GM19025 (cell line): ENCODE results near the gene TCF7.

ENCODE experiments used
- ATAC-seq: cut with Tn5 transposase; IDR thresholded peaks from one replicate; pipeline ENCODE4 v1.9.1; 2021; ENCODE audit warnings: mild to moderate bottlenecking, low read depth, moderate library complexity; ENCODE audit not compliant: unreplicated experiment

TCF7 gene

DNA sequence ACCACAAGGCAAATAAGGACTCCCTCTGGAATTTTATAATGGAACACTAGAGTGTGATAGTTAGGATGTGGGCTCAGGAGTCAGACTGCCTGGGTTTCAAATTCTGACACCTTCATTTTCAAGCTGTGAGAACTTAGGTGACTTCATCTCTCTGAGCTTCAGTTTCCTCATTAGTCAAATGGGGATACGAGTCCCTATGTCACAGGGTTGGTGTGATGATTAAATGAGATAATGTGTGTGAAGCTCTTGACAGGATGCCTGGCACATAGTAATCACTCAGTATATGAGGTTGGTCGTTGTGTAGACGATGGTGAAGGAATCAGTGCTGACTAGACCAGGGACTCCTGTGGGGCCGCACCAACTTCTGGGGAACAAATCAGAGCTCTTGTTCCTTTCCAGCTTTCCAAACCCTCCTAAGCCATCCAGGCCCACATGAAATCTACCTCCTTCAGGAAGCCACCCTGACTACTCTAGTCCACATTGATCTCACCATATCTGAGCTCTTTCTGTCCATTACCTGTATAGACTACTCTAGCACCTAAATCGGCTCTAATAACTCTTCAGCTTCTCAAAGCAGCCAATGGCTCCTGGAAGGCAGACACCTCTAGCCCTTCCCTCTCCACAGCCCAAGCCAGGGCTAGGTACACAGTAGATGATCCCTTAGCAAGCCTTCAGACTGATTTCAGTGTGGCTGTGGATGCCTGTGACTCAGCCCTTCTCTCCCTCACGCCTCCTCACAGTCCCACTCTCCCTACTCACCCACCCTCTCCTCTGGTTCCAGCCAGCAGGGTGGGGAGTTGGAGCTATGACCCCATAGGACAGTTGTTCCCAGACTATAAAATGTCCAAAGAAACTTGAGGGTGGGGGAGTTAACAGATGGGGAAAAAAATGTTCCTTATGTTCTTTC is 2.5 kb upstream of the TCF7 start:
- no peak for ATAC-seq

DNA sequence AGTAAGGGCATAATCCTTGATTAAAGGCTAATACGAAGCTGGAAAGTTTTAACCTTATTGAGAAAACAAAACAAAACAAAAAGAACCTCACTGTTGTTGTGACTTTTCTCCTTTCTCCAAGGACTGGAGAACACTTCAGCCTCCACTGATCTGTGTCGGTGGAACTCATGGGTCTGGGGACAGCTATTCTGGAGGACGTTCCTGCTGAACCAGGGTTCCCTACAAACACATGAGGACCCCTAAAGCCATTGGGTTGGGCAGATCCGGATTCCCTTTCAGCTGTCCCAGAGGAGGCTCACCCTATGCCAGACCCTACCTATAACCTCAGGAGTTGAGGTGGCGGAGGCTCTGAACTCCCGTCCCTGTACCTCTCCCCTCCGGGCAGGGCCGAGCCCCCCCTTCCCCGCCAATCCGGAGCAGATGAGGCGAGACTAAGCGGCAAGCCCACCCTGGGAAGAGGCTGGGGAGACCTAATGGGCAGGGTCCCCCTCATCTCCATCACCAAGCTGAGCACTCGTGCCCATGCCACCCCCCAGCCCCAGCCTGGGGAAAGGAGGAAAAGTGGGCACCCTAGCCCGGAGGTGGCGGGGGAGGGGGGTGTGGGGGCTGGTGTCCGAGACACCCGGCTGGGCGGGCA is 1.6 kb upstream of the TCF7 start:
- ATAC-seq = no peak

GRCh38 chr5:134113363-134113889 is 1.1 kb upstream of the TCF7 start:
- no peak for ATAC-seq

- peak; percentile 9 for ATAC-seq
These were observed 665 bp downstream of the TCF7 start for GRCh38 chr5:134114886-134115805.

DNA sequence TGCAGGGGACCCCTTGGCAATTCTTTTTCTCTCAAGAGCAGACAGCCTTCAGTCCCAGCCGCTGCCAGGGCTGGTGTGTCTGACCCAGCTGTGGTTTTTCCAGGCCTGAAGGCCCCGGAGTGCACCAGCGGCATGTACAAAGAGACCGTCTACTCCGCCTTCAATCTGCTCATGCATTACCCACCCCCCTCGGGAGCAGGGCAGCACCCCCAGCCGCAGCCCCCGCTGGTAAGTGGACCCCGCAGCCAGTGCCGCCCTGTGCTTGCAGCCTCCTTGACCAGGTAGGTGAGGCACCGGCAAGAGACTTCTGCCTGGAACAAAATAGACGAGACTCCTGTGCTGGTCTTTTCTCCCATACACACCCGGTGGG is 1.3 kb downstream of the TCF7 start:
- ATAC-seq = no peak

- no peak for ATAC-seq
These were observed 1.8 kb downstream of the TCF7 start for GRCh38 chr5:134116286-134116685.

DNA sequence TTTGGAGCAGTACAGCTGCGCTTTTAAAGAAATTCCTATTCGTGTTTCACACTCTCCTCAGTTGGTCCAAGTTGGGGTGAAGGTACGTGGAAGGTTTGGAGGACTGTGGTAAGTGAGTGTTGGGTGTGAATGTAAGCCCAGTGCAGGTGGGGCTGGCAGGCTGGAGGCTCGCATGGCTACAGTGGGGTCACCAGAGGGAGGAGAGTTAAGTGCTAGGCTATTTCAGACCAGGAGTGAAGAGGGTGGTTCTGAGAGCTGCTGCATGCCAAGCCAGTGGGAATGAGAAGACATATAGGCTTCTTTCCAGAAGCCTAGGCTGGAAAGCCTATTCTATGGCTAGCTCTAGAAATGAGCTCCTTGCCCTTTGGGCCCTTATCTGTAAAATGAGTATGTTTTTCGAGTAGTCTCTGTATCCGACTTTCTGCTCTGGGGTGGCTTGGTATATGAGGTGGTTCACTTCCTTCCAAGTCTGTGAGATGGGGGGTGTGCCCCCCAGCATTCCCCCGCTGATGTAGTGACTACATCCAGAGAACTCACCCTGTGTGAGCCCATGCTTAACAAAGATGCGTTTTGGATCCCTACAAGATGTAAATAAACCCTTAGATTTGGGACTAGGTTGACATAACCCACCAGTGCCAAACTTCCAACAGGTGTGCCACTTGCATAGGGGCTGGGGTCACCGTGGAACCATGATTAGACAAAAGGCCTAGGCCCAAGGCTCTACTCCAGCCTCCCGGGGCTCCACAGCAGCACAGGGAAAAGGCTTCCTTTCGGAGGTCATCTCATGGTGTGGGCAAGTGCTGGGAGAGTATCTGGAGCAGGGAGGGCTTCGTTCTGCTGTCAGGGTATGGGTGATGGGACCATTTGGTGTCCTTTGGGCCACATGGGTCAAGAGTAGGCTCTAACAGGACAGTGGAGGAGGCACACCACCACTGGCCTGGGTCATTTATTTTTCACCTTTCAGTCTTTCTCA is 2.6 kb downstream of the TCF7 start:
- ATAC-seq = no peak

DNA sequence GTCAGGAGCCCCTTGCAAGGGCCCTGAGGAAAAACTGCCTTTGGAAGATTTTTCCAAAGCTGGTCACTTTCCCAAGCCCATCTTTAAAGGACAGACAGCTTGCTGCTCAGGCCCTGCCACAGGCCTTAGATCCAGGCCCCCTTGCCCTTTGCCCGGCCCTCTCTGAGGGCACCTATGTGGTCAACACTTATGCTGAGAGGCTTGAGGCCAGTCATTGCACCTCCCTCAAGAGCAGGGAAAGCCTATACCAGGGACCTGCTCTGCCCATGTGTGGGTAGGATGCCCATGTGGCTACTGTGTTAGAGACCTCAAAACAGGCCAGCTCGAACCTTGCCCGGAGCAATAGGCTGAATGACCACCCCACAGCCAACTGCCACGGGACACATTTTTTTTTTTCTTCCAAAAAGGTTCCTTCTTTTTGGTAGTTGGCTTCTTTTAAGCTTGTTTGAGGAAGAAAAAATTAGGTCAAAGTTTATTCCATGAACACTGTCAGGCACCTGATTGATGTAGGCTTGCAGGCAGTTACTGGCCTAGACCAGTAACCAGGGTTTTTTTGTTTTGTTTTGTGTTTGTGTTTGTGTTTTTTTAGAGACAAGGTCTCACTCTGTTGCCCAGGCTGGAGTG is 3.8 kb downstream of the TCF7 start:
- no peak for ATAC-seq

DNA sequence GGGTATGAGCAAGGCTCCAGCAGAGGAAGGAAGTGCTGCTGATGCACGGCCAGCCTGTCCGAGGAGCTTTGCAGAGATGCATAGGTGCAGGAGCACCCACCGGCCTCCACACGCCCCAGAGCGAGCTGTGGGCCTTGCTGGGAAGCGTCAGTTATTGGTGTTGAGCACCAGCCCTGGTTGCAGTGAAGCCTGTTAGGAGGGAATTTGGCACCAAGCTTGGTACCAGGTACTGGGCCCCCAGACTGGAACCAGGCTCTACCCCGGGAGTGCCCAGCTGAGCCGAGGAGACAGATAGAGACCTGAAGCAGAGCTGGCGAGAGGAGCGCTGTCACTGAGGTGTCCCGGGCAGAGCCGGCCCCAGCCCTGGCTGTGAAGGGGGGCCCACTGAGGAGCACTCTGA is 5.2 kb downstream of the TCF7 start:
- no peak for ATAC-seq

DNA sequence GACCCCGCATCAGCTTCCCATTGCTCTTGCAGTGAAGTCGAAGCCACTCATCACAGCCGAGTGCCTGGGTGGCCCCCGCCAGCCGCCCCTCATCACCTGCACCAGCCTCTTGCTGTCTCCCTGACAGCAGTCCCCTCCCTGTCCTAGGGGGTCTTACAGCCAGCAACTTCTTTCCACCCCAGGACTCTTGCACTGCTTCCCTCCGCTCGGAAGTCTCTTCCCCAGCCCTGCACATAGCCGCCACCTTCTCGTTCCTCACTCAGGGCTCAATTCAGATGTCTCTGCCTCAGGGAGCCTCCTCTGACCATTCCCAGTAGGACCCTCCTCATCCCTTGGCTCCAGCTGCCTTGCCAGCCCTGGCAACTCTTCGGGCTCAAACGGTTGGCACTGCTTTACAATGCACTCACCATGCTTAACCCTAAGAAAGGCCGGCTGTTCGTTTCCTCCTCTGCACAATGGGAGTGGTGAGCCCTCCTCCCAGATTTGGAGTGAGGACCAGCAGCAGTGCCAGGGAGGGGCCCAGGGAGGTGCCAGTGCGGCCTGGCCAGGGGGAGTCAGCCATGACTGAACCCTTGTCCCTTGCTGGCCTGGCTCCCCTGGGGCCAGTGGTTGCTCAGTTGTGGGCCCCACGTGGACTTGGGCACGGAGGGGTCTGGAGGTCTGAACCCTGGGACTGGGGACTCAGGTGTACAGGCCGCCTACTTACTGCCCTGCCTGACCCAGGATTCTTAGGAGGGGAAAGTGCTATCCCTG is 6.1 kb downstream of the TCF7 start:
- no peak for ATAC-seq

DNA sequence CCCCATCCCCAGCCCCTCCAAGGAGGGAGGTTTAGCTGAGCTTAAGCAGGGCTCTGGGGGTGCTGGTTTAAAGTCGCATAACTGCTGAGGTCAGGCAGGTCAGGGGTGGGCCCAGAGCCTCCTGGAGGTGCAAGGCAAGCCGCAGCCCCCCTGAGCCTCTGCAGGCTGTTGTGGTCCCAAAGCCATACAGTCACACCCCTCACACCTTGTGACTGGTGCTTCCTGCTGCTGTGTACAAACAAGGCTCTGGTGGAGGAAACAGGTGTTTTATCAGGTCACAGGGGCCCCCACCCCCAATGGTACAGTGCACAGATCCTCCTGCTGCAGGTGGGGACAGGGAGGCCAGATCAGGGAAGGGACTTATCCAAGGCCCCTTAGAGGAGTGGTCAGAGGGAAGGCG is 8.0 kb downstream of the TCF7 start:
- ATAC-seq = no peak

DNA sequence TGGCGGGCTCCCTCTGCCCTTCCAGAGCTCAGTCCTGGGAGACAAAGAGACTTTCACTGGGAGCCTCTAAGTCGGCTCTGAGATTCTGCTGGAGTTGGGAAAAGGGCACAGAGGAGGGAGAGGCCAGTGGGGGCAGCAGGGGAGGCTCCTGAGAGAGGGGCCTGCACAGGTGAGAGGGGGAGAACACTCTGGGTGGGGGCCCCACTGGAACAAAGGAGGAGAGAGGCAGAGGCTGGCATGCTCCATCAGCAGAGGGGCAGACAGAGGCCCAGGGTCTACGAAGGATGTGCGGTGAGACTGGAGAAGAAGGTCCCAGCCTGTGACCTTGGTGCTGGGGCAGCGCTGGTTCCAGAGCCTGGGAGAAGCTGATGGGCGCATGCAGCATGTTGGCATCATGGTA is 8.9 kb downstream of the TCF7 start:
- no peak for ATAC-seq

DNA sequence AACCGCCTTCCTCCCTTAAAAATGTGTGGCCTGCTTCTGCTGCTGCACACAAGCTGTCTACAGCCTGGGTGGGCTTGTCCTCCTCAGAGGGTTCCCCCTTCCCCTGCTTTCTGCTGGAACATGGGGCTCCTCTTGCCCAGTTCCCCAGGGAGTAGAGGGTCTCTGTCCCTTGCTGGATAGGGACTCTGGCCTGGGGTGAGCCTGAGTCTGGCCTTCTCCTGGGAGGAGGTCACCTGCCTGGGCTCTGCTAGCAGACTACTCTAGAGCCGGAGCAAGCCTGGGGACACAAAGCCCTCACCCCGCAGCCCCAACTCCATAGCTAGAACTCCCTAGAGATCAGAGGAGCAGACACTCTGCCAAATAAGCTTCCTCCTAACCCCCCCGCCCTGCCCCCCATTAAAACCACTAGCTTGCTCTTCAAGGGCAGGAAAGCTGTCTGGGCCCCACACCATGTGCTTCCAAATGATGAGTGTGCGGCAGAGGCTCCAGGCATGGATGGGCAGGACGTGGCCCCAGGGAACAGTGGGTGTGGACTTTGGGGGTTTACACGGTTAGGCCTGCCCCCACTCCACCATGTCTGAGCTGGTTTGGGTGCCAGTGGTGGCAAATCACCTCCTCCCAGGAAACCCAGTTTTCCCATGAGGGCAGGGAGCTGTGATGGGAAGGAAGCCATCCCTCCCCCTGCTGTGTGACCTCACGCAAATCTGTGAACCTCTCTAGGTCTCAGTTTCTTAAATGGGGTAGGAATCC is 10.0 kb downstream of the TCF7 start:
- ATAC-seq = no peak

DNA sequence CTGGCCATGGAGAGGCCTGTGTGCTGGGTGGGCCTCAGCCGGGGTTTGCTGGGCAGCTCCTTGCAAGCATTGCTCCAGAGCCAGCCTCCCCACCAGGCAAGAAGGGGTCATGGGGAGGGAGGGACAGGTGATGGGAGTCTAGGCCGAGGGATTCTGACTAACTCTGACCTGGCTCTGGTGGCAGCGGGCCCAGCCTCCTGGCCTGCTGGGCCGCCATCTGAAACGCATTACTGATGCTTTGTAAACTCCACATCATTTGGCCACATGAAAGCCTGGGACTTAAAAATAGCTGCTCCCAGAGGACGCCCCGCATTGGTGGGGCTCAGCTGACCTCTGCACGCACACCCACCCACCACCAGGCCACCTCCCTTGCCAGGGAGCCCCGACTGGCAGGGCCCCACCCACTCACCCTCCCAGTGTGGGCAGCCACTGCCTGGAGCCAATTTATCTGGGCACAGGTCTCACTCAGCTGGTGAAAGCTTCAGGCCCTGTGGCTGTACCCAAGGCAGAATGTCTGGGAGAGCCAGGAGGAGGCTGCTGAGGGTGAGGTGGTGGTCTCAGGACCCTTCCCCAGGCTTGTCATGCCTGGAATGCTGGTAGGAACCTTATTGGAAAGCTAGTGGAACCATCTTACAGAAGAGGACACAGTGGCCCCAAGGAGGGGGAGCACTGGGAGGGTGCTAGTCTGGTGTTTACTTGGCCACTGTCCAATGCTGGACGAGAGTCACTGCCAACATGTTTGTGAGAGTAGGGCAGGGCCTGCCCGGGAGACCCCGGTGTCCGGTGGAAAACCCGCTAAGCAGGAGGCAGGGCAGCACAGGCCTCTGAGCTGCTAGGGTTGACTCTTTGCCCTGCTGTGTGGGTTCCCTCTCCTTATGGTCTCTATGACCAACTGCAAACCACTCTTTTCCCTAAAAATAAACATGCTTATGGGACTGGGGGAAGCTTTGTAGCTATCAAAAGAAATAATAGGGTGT is 10.8 kb downstream of the TCF7 start:
- no peak for ATAC-seq

DNA sequence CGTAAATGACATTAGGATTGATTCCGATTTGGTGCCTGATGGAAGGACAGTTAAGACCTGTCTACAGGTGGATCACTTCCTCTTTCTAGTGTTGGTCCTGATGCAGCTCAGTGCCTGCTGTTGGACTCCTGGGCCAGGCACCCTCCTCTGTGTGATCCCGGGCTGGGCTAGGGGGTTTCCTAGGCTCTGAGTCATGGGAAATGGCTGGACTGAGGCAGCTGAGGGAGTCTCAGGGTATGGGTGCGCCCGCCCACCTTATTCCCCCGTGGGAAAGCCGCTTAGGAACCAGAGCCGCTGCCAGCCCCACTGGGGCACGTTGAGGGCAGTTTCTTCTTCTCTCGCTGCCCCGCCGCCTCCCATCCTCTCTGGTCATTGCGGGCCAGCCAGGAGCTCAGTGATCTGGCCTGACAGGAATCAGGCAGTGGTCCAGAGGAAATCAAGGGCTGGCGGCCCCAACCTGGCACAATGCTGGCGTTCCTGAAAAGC is 12.9 kb downstream of the TCF7 start:
- ATAC-seq = peak; percentile 67

- no peak for ATAC-seq
These were observed 13.6 kb downstream of the TCF7 start for GRCh38 chr5:134127988-134128647.
